Measurements from ENCODE around the gene GCDH. TPM values are rescaled to one million over a fixed set of nuclear protein-coding genes. Genes with fewer than 3 reads are reported as not detected.
A peak's percentile ranks its signal among the peaks of the same experiment; 100 is the strongest.

Gene GCDH
- total and polyA plus RNA-seq, 2 donors from 2014 or later = 21.9 to 45.6 TPM

DNA sequence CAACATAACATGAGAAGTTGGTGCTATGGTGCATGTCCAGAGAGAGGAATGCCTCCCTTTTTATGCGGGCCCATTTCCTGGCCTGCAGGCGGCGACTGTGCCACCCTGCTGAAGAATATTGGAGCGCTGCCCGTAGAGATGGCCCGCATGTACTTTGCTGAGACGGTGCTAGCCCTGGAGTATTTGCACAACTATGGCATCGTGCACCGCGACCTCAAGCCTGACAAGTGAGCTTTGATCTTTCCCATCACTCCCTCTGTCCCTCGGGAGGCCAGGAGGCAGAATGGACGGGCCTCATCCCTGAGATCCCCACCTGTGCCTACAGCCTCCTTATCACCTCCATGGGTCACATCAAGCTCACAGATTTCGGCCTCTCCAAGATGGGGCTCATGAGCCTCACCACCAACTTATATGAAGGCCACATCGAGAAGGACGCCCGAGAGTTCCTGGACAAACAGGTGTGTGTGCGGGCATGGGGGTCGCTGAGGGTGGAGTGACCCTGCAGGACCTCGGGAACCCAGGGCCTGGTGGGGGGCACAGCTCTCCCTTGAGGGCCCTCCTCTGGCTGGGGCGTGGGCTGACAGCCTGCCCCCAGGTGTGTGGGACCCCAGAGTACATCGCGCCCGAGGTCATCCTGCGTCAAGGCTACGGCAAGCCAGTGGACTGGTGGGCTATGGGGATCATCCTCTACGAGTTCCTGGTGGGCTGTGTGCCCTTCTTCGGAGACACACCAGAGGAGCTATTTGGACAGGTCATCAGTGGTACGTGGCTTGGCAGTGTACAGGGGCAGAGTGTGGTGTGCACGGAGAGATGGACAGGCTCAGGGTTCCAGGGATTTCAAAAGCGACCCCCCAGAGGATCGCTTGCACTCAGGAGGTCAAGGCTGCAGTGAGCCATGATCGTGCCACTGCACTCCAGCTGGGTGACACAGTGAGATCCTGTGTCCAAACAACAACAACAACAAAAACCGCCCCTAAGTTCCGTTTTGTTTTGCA is 25.9 kb upstream of the GCDH start:
- DNase-seq (peak in 1 of 5 donors; percentile 68), FAIRE-seq (no peak)
- Histone ChIP-seq H3K9ac (ENCODE audit: low read length in 3 of 3) (no peak overlapping the region), H3K9me3 (ENCODE audit: control insufficient read depth in 2 of 3, insufficient read depth in 1 of 3, low read length in 3 of 3) (no peaks in the 10 kb centered on the region), H3K36me3 (ENCODE audit: control insufficient read depth in 2 of 3, insufficient read depth in 3 of 3, low read length in 3 of 3) (no peaks in the 10 kb centered on the region), H3K4me1 (ENCODE audit: control insufficient read depth in 2 of 3, insufficient read depth in 2 of 3, low read depth in 1 of 3, low read length in 3 of 3) (peaks cover 0 to 4% (median 0%) of the 10 kb centered on the region in 3 donors), H3K4me3 (ENCODE audit: low read length in 3 of 3) (no peak overlapping the region), H3K27me3 (ENCODE audit: control insufficient read depth, insufficient read depth, low read length) (no peaks in the 10 kb centered on the region), H3K27ac (ENCODE audit: low read depth in 2 of 2, low read length in 2 of 2) (no peak overlapping the region)
- TF ChIP-seq, protein P1, sequence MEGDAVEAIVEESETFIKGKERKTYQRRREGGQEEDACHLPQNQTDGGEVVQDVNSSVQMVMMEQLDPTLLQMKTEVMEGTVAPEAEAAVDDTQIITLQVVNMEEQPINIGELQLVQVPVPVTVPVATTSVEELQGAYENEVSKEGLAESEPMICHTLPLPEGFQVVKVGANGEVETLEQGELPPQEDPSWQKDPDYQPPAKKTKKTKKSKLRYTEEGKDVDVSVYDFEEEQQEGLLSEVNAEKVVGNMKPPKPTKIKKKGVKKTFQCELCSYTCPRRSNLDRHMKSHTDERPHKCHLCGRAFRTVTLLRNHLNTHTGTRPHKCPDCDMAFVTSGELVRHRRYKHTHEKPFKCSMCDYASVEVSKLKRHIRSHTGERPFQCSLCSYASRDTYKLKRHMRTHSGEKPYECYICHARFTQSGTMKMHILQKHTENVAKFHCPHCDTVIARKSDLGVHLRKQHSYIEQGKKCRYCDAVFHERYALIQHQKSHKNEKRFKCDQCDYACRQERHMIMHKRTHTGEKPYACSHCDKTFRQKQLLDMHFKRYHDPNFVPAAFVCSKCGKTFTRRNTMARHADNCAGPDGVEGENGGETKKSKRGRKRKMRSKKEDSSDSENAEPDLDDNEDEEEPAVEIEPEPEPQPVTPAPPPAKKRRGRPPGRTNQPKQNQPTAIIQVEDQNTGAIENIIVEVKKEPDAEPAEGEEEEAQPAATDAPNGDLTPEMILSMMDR (IDR thresholded peaks at IDR 0.05; ENCODE audit: borderline replicate concordance, extremely low read depth, insufficient read depth) = no peak
- intact Hi-C loops (cut with DNase I) = no loop called here

DNA sequence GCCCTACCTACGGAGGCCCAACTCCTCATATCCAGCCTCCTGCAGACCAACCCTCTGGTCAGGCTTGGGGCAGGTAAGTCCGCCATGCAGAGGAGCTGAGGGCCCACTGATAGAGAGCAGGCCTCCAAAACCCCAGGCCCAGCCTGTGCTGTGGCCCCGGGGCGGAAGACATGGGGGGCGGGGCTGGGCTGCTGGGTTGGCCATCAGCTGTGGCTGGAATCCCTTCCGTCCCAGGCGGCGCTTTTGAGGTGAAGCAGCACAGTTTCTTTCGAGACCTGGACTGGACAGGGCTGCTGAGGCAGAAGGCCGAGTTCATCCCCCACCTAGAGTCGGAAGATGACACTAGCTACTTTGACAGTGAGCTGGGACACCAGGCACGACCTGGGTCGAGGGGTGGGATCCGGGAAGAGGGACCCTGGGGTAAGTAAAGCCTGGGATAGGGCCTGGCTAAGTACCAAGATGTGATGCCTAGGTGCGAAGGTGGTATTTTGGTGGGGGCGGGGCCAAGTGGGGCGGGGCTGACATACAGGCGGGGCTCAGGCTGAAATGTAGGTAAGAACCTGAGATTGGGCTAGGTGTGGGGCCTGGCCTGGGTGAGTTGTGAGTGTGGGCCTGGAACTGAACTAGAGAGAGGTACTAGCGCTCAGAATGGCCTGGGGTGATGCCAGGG is 25.1 kb upstream of the GCDH start:
- no peak for FAIRE-seq
- peak in 1 of 5 donors; percentile 66 for DNase-seq
- H3K4me3 ChIP-seq (ENCODE audit: low read length in 3 of 3) = no peak overlapping the region
- no peak overlapping the region for H3K9ac ChIP-seq (ENCODE audit: low read length in 3 of 3)
- H3K27ac ChIP-seq (ENCODE audit: low read depth in 2 of 2, low read length in 2 of 2) = no peak overlapping the region
- H3K36me3 ChIP-seq (ENCODE audit: control insufficient read depth in 2 of 3, insufficient read depth in 3 of 3, low read length in 3 of 3) = no peaks in the 10 kb centered on the region
- intact Hi-C loops (cut with DNase I) = no loop called here
- TF ChIP-seq, protein P1 (IDR thresholded peaks at IDR 0.05; ENCODE audit: borderline replicate concordance, extremely low read depth, insufficient read depth) = no peak
- H3K9me3 ChIP-seq (ENCODE audit: control insufficient read depth in 2 of 3, insufficient read depth in 1 of 3, low read length in 3 of 3) = no peaks in the 10 kb centered on the region
- no peaks in the 10 kb centered on the region for H3K27me3 ChIP-seq (ENCODE audit: control insufficient read depth, insufficient read depth, low read length)
- peaks cover 0 to 4% (median 0%) of the 10 kb centered on the region in 3 donors for H3K4me1 ChIP-seq (ENCODE audit: control insufficient read depth in 2 of 3, insufficient read depth in 2 of 3, low read depth in 1 of 3, low read length in 3 of 3)

DNA sequence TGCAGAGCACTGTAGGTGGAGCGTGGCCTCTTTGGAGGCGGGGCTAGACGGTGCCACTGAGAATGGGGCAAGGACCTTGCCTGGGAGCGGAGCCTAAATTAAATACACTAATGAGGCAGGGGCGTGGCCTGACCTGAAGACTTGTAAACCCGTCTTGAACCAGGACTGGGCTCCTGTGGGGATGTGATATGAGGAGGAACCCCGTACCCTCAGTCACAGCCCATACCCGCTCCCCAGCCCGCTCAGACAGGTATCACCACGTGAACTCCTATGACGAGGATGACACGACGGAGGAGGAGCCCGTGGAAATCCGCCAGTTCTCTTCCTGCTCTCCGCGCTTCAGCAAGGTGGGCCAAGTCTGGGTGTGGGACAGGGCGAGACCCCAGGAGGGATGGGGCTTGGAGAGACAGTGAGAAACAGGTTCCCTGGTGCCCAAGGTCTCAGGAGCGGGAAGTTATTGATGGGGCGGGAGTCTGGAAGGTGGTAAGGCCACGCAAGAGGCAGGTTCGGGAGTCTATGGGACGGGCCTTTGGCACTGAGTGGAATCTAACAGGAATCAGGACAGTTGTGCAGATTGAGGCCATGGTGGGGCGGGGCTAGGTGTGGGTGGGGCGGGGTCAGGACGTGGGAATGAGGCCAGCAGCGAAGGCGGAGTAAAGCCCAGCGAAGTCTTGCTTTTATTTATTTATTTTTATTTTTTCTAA is 24.4 kb upstream of the GCDH start:
- Histone ChIP-seq H3K9me3 (ENCODE audit: control insufficient read depth in 2 of 3, insufficient read depth in 1 of 3, low read length in 3 of 3) (no peaks in the 10 kb centered on the region), H3K27me3 (ENCODE audit: control insufficient read depth, insufficient read depth, low read length) (no peaks in the 10 kb centered on the region), H3K27ac (ENCODE audit: low read depth in 2 of 2, low read length in 2 of 2) (no peak overlapping the region), H3K36me3 (ENCODE audit: control insufficient read depth in 2 of 3, insufficient read depth in 3 of 3, low read length in 3 of 3) (no peaks in the 10 kb centered on the region), H3K4me1 (ENCODE audit: control insufficient read depth in 2 of 3, insufficient read depth in 2 of 3, low read depth in 1 of 3, low read length in 3 of 3) (peaks cover 0 to 4% (median 0%) of the 10 kb centered on the region in 3 donors), H3K4me3 (ENCODE audit: low read length in 3 of 3) (no peak overlapping the region), H3K9ac (ENCODE audit: low read length in 3 of 3) (no peak overlapping the region)
- intact Hi-C loops (cut with DNase I) = no loop called here
- DNase-seq (peak in 1 of 5 donors; percentile 64), FAIRE-seq (no peak)
- TF ChIP-seq, protein P1 (IDR thresholded peaks at IDR 0.05; ENCODE audit: borderline replicate concordance, extremely low read depth, insufficient read depth) = no peak

Data from kidney (tissue), 14 donors.